ENCODE measurements around the gene CD93. TPM values are rescaled to one million over a fixed set of nuclear protein-coding genes. Genes with fewer than 3 reads are reported as not detected.

CD93 gene
- total RNA-seq, 1 donor from 2014 or later, result under 0.01 TPM

GRCh38 chr20:23087587-23088251 is 1.6 kb upstream of the CD93 start:
- no peaks in the 10 kb centered on the region for H3K27me3 ChIP-seq (ENCODE audit: control insufficient read depth, insufficient read depth, low read length)
- FAIRE-seq (no peak), DNase-seq (ENCODE audit: low read depth) (no peak)
- H3K4me3 ChIP-seq (ENCODE audit: low read depth, low read length), result no peak overlapping the region
- TF ChIP-seq, protein P1, sequence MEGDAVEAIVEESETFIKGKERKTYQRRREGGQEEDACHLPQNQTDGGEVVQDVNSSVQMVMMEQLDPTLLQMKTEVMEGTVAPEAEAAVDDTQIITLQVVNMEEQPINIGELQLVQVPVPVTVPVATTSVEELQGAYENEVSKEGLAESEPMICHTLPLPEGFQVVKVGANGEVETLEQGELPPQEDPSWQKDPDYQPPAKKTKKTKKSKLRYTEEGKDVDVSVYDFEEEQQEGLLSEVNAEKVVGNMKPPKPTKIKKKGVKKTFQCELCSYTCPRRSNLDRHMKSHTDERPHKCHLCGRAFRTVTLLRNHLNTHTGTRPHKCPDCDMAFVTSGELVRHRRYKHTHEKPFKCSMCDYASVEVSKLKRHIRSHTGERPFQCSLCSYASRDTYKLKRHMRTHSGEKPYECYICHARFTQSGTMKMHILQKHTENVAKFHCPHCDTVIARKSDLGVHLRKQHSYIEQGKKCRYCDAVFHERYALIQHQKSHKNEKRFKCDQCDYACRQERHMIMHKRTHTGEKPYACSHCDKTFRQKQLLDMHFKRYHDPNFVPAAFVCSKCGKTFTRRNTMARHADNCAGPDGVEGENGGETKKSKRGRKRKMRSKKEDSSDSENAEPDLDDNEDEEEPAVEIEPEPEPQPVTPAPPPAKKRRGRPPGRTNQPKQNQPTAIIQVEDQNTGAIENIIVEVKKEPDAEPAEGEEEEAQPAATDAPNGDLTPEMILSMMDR (IDR thresholded peaks at IDR 0.05; ENCODE audit: insufficient read depth, low read length, severe bottlenecking), result no peak
- no peaks in the 10 kb centered on the region for H3K36me3 ChIP-seq (ENCODE audit: control insufficient read depth, insufficient read depth, low read length)

- DNase-seq (ENCODE audit: low read depth) (no peak), FAIRE-seq (no peak)
- Histone ChIP-seq H3K36me3 (ENCODE audit: control insufficient read depth, insufficient read depth, low read length) (no peaks in the 10 kb centered on the region), H3K4me3 (ENCODE audit: low read depth, low read length) (no peak overlapping the region), H3K27me3 (ENCODE audit: control insufficient read depth, insufficient read depth, low read length) (no peaks in the 10 kb centered on the region)
- TF ChIP-seq, protein P1 (IDR thresholded peaks at IDR 0.05; ENCODE audit: insufficient read depth, low read length, severe bottlenecking), result no peak
Measured at GRCh38 chr20:23086931-23087411, 847 bp upstream of the CD93 start.

DNA sequence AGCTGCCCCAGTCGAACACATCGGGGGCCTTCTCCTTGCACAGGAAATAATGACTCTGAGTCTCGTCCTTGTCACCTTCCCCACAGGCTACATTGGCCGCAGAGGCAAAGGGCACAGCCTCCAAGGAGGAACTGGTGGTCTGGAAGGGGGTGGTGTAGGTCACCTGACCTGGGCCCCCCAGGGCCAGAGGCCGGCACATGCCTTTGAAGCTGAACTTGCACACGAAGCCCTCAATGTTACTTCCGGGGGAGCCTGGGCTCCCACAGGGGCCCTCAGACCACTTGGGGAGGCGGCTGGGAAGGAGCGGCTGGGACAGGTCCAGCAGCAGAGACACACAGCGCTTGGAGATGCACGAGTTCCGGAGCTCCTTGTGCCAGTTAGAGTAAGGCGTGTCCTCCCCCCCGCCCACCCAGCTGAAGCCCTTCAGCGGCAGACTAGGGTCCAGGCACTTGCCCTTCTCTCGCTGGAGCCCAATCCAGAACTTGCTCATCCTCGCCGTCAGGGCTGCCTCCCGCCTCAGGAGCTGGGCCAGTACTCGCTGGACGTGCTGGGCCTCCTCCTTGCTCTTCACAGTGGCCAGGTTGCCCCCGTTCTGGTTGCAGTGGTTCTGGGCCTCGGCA is 578 bp downstream of the CD93 start:
- Histone ChIP-seq H3K27me3 (ENCODE audit: control insufficient read depth, insufficient read depth, low read length) (no peaks in the 10 kb centered on the region), H3K4me3 (ENCODE audit: low read depth, low read length) (no peak overlapping the region), H3K36me3 (ENCODE audit: control insufficient read depth, insufficient read depth, low read length) (no peaks in the 10 kb centered on the region)
- FAIRE-seq (no peak), DNase-seq (ENCODE audit: low read depth) (no peak)
- TF ChIP-seq, protein P1 (IDR thresholded peaks at IDR 0.05; ENCODE audit: insufficient read depth, low read length, severe bottlenecking), result no peak

DNA sequence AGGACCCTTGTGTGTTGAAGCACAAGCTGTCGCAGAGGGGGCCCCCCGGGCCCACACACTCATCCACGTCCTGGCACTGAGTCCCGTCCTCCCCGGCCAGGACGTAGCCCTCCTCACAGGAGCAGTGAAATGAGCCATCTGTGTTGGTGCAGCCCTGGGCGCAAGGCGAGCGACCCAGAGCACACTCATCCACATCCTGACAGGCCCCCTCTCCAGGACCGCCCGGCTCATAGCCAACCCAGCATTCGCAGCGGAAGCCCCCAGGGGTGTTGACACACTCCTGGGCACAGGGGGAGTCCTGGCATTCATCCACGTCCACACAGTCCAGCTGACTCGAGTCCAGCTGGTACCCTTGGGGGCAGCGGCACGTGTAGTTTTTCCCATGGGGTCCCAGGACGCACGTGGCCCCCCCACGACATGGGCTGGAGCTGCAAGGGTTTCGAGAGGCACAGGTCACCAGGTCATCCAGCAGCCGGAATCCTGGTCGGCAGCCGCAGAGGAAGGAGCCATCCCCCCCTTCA is 1.2 kb downstream of the CD93 start:
- DNase-seq (ENCODE audit: low read depth) (no peak), FAIRE-seq (no peak)
- Histone ChIP-seq H3K27me3 (ENCODE audit: control insufficient read depth, insufficient read depth, low read length) (no peaks in the 10 kb centered on the region), H3K36me3 (ENCODE audit: control insufficient read depth, insufficient read depth, low read length) (no peaks in the 10 kb centered on the region), H3K4me3 (ENCODE audit: low read depth, low read length) (no peak overlapping the region)
- TF ChIP-seq, protein P1 (IDR thresholded peaks at IDR 0.05; ENCODE audit: insufficient read depth, low read length, severe bottlenecking), result no peak

GRCh38 chr20:23084282-23084844 is 1.8 kb downstream of the CD93 start:
- TF ChIP-seq, protein P1 (IDR thresholded peaks at IDR 0.05; ENCODE audit: insufficient read depth, low read length, severe bottlenecking), result no peak
- Histone ChIP-seq H3K36me3 (ENCODE audit: control insufficient read depth, insufficient read depth, low read length) (no peaks in the 10 kb centered on the region), H3K4me3 (ENCODE audit: low read depth, low read length) (no peak overlapping the region), H3K27me3 (ENCODE audit: control insufficient read depth, insufficient read depth, low read length) (no peaks in the 10 kb centered on the region)
- FAIRE-seq, result no peak
- DNase-seq (ENCODE audit: low read depth), result no peak

Measured in bronchial epithelial cell (primary cell).